RWPE2 (cell line): ENCODE data around the gene FOXL1.

Source experiments
- ATAC-seq: fragments of 200-7000 bp; cut with Tn5 transposase; 3 replicates; pipeline ENCODE4 v1.9.1; 2021; ENCODE audit warnings: low read depth
- DNase-seq: peaks from one replicate; pipeline ENCODE4 v3.0.0-alpha.2; 2020; ENCODE audit warnings: low spot score
- H3K27ac ChIP-seq: fragments of 450-650 bp; 2 replicates; pipeline ENCODE4 v1.5.1; 2017; ENCODE audit warnings: mild to moderate bottlenecking; ENCODE audit not compliant: poor library complexity, severe bottlenecking
- H3K27me3 ChIP-seq: fragments of 250-450 bp; sonication (Bioruptor Pico); 2 replicates; pipeline ENCODE4 v1.5.1; 2021; ENCODE audit warnings: mild to moderate bottlenecking, moderate library complexity; ENCODE audit not compliant: insufficient read depth, poor library complexity, severe bottlenecking
- H3K36me3 ChIP-seq: fragments of 250-450 bp; sonication (Bioruptor Pico); 2 replicates; pipeline ENCODE4 v1.5.1; 2020; ENCODE audit warnings: low read depth, mild to moderate bottlenecking, moderate library complexity
- H3K4me1 ChIP-seq: fragments of 250-450 bp; sonication (Bioruptor Pico); 2 replicates; pipeline ENCODE4 v1.5.1; 2021; ENCODE audit warnings: mild to moderate bottlenecking, moderate library complexity; ENCODE audit not compliant: insufficient read depth, poor library complexity, severe bottlenecking
- H3K4me3 ChIP-seq: fragments of 250-450 bp; sonication (Bioruptor Pico); 2 replicates; pipeline ENCODE4 v1.5.1; 2021; ENCODE audit warnings: mild to moderate bottlenecking, moderate library complexity; ENCODE audit not compliant: severe bottlenecking
- H3K9me3 ChIP-seq: fragments of 250-450 bp; sonication (Bioruptor Pico); 2 replicates; pipeline ENCODE4 v1.5.1; 2021; ENCODE audit warnings: mild to moderate bottlenecking, moderate library complexity; ENCODE audit not compliant: severe bottlenecking
- CTCF ChIP-seq: fragments of 450-650 bp; IDR thresholded peaks from one replicate; pipeline ENCODE4 v1.5.1; 2017; ENCODE audit warnings: mild to moderate bottlenecking, moderate library complexity; ENCODE audit not compliant: poor library complexity, severe bottlenecking

Gene FOXL1

GRCh38 chr16:86534779-86535615 lies 43.4 kb upstream of the FOXL1 start:
- DNase-seq (no peak), ATAC-seq (no peak)
- Histone ChIP-seq H3K9me3 (no peaks in the 10 kb centered on the region), H3K27ac (no peak overlapping the region), H3K4me1 (no peaks in the 10 kb centered on the region), H3K27me3 (no peaks in the 10 kb centered on the region), H3K36me3 (peaks cover 28% of the 10 kb centered on the region), H3K4me3 (no peak overlapping the region)
- TF ChIP-seq CTCF = no peak

GRCh38 chr16:86536621-86537020 lies 41.7 kb upstream of the FOXL1 start:
- H3K27me3 ChIP-seq = no peaks in the 10 kb centered on the region
- no peak overlapping the region for H3K27ac ChIP-seq
- DNase-seq (no peak), ATAC-seq (no peak)
- no peaks in the 10 kb centered on the region for H3K9me3 ChIP-seq
- H3K4me1 ChIP-seq = no peaks in the 10 kb centered on the region
- peaks cover 44% of the 10 kb centered on the region for H3K36me3 ChIP-seq
- H3K4me3 ChIP-seq = no peak overlapping the region
- TF ChIP-seq CTCF = no peak

- Histone ChIP-seq H3K9me3 (no peaks in the 10 kb centered on the region), H3K27me3 (no peaks in the 10 kb centered on the region), H3K4me1 (no peaks in the 10 kb centered on the region), H3K4me3 (no peak overlapping the region), H3K27ac (no peak overlapping the region), H3K36me3 (peaks cover 50% of the 10 kb centered on the region)
- no peak for TF ChIP-seq CTCF
- ATAC-seq (no peak), DNase-seq (no peak)
These were observed 40.9 kb upstream of the FOXL1 start for GRCh38 chr16:86537486-86537885.

GRCh38 chr16:86538196-86538780 lies 40.1 kb upstream of the FOXL1 start:
- no peak for TF ChIP-seq CTCF
- Histone ChIP-seq H3K4me1 (no peaks in the 10 kb centered on the region), H3K4me3 (no peak overlapping the region), H3K36me3 (peaks cover 55% of the 10 kb centered on the region), H3K9me3 (no peaks in the 10 kb centered on the region), H3K27ac (no peak overlapping the region), H3K27me3 (no peaks in the 10 kb centered on the region)
- ATAC-seq (no peak), DNase-seq (no peak)

GRCh38 chr16:86540894-86541293 lies 37.5 kb upstream of the FOXL1 start:
- no peak for DNase-seq
- Histone ChIP-seq H3K27me3 (no peaks in the 10 kb centered on the region), H3K9me3 (no peaks in the 10 kb centered on the region), H3K4me1 (no peaks in the 10 kb centered on the region), H3K36me3 (peaks cover 71% of the 10 kb centered on the region), H3K4me3 (no peak overlapping the region), H3K27ac (no peak overlapping the region)
- no peak for ATAC-seq
- TF ChIP-seq CTCF = no peak
